Epidermal melanocyte (primary cell): ENCODE data around the gene LGALS8.

Source experiments
- DNase-seq: peaks from one replicate; pipeline ENCODE4 v3.0.0; 2011; ENCODE audit warnings: low spot score; ENCODE audit not compliant: insufficient read length

LGALS8 gene

DNA sequence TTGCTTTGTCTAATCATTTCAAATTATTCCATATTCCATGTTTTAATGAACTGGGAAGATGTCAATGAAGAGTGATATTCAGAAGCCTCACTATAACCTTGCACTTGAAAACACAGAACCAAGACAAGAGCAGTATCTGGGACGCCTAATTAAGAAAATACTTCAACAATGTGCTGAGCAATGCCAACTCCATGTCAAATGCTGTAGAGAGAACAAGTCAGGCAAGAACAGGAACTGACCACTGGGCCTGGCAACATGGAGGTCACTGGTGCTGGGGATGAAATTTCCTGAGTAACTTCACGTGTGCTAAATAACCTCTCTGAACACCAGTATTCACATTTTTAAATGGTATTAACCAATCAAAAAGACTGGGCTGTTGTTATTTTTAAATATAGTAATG lies 57.7 kb downstream of the LGALS8 start:
- no peak for DNase-seq

DNA sequence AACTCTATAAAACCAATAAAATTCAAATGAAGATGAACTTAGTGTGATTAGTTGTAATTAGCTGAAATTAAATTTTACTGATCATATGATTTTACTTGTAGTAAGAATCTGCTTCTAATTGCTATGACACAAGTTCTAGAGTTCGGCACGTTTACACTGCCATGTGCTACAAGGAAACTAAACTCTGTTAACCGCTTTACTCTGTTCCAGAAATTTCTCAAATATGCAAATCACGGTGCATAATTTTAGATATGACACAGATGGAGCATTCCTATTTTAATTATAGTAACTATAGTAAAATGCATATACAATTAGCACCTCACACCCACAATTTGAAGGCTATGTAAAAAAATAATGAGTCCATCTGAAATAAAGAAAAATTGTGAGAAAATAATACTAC lies 65.7 kb downstream of the LGALS8 start:
- DNase-seq, result no peak

DNA sequence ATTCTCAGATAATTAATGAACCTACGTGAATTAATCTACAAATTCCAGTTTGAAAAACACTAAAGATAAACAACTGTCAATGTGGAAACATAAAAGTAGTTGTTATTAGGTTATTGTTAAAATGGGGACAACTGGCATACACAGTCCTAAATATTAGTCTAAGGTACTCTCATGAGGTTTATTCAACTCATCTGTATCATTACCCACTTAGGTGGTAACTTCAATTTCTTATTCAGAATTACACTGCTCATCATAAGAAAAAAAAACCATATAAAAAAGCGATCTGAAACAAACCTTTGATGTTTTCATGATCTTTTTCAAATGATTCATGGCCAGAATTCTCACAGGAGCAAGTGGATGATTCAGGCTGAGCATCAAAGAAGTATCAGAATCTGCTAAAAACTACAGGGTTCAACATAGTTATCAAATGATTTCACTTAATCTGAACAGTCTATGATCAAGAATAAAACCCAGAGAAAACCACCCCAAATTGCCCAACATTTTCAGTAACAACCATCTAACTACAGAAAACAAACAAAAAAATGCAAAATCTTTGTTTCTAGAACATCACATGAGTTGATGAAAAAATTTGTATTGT lies 66.9 kb downstream of the LGALS8 start:
- no peak for DNase-seq

DNA sequence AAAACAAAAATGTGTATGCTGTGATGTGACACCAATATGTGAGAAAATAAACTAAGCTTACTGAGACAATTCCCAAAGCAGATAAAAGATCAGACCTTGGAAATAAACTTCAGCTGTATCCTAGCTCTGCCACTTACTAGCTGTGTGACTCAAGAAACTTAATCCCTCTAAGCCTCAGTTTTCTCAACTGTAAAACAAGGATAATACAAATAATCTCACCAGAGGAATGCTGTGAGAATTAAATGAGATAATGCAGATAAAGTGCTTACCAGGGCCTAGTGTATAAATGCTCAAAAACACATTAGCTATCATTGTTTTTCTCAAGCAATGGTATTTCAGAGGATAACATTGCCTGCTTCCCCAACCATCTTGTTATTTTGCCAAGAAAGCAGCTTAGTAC lies 78.4 kb downstream of the LGALS8 start:
- DNase-seq, result no peak
